HepG2 (cell line): ENCODE measurements around the gene IGFL1. TPM values are rescaled to one million over a fixed set of nuclear protein-coding genes. Genes with fewer than 3 reads are reported as not detected.
A peak's percentile ranks its signal among the peaks of the same experiment; 100 is the strongest.

Experiments
- ATAC-seq: fragments of 200-7000 bp; cut with Tn5 transposase; 3 replicates; pipeline ENCODE4 v1.9.1; 2020; ENCODE audit warnings: mild to moderate bottlenecking, moderate library complexity
- BruUV-seq: library from RNA; stranded (reverse); fragments of 400-500 nt; replicated peaks from 2 replicates; lab custom pipeline; 2021; lab: Mats Ljungman, UMichigan
- CTCF ChIA-PET: fragments of 300-600 bp; formaldehyde crosslinking; extraction: SDS; loops from one replicate; lab custom pipeline; 2021; ENCODE audit warnings: low total read pairs, inconsistent platforms, low intra/inter-chr PET ratio; lab: Yijun Ruan, JAX
- POLR2A ChIA-PET: fragments of 350-600 bp; sonication (Branson Sonifier 250); formaldehyde crosslinking; loops from one replicate; lab custom pipeline; 2020; ENCODE audit warnings: antibody characterized with exemption, inconsistent platforms; lab: Yijun Ruan, JAX
- DNase-seq: peaks from one replicate; pipeline ENCODE4 v3.0.0-alpha.2; 2015; ENCODE audit warnings: low spot score
- FAIRE-seq: peaks from 3 replicates; lab custom pipeline; 2011; peaks lifted over from hg19 to GRCh38; lab: Jason Lieb, UNC
- H2AFZ ChIP-seq: one replicate; pipeline ENCODE4 v1.6.1; 2011; ENCODE audit warnings: low read length, inconsistent platforms
- H3K27ac ChIP-seq: fragments of 300-600 bp; 3 replicates; pipeline ENCODE4 v1.8.0; 2011; ENCODE audit warnings: mixed run types, mild to moderate bottlenecking, mixed read lengths, low read length, inconsistent platforms; ENCODE audit not compliant: insufficient read depth; ENCODE audit errors: extremely low read length
- H3K27me3 ChIP-seq, 2 experiments: fragments of 200-600 bp in 1 of 2; 2 replicates in 1 of 2; 3 replicates in 1 of 2; pipeline versions ENCODE4 v1.6.0 to v1.8.0; 2011; ENCODE audit warnings: low read length in 2 of 2, mild to moderate bottlenecking in 2 of 2, moderate library complexity in 2 of 2, inconsistent platforms in 1 of 2; ENCODE audit not compliant: insufficient read depth in 2 of 2, control insufficient read depth in 1 of 2
- H3K36me3 ChIP-seq, 2 experiments: fragments of 200-600 bp in 1 of 2; replicated peaks in 1 of 2; 2 replicates in 1 of 2; 3 replicates in 1 of 2; pipeline versions ENCODE4 v1.5.1 to v1.8.0; 2011; ENCODE audit warnings: low read length in 2 of 2, inconsistent platforms in 1 of 2; ENCODE audit not compliant: insufficient read depth in 2 of 2, control insufficient read depth in 1 of 2
- H3K4me1 ChIP-seq: 2 replicates; pipeline ENCODE4 v1.5.1; 2012; ENCODE audit warnings: low read length, inconsistent platforms; ENCODE audit not compliant: insufficient read depth
- H3K4me2 ChIP-seq: 2 replicates; pipeline ENCODE4 v1.6.0; 2011; ENCODE audit warnings: low read depth, low read length, inconsistent platforms
- H3K4me3 ChIP-seq, 3 experiments: fragments of 200-600 bp in 1 of 3; sonication (generic), shearing (Covaris generic) in 1 of 3; replicated peaks in 1 of 3; 2 replicates each; pipeline ENCODE4 v1.5.1; 2011 to 2016; ENCODE audit warnings: low read length in 3 of 3, inconsistent platforms in 2 of 3, low read depth in 2 of 3, mild to moderate bottlenecking in 2 of 3, control low read depth in 1 of 3, mixed read lengths in 1 of 3; ENCODE audit not compliant: insufficient read depth in 1 of 3
- H3K79me2 ChIP-seq: one replicate; pipeline ENCODE4 v1.6.1; 2011; ENCODE audit warnings: low read length, inconsistent platforms; ENCODE audit not compliant: insufficient read depth
- H3K9ac ChIP-seq: 2 replicates; pipeline ENCODE4 v1.6.0; 2011; ENCODE audit warnings: mild to moderate bottlenecking, low read depth, low read length, inconsistent platforms; ENCODE audit not compliant: insufficient read depth
- H3K9me3 ChIP-seq: 2 replicates; pipeline ENCODE4 v1.5.1; 2012; ENCODE audit warnings: mild to moderate bottlenecking, low read length
- H4K20me1 ChIP-seq: 2 replicates; pipeline ENCODE4 v1.6.0; 2011; ENCODE audit warnings: inconsistent platforms, mild to moderate bottlenecking, low read length, moderate library complexity; ENCODE audit not compliant: insufficient read depth
- HOXA9 ChIP-seq: sonication (generic); formaldehyde crosslinking; IDR thresholded peaks from 2 replicates; pipeline ENCODE4 v1.8.1; 2022; ENCODE audit warnings: missing genetic modification reagents, mild to moderate bottlenecking, moderate library complexity, borderline replicate concordance
- MAFK ChIP-seq, 2 experiments: IDR thresholded peaks in 1 of 2; conservative IDR thresholded peaks in 1 of 2; 2 replicates each; pipeline ENCODE4 v1.6.1; 2011; ENCODE audit warnings: improper control_type of control experiment in 2 of 2, low read length in 2 of 2
- MXD4 ChIP-seq: IDR thresholded peaks from 2 replicates; pipeline ENCODE4 v1.6.1; 2016; ENCODE audit warnings: mild to moderate bottlenecking, missing biosample characterization, missing genetic modification reagents
- WGBS: methylation state at CpG from one replicate; pipeline ENCODE4 v1.1.6; 2017; ENCODE audit warnings: low lambda C conversion rate; 5-methylcytosine and 5-hydroxymethylcytosine counted together
- in situ Hi-C: cut with HindIII; loops from 2 replicates; pipeline ENCODE4 v1.10.0; 2017; ENCODE audit warnings: low pct_unique_long_range_greater_than_20kb; ENCODE audit not compliant: extremely low pct_ligation_motif_present
- intact Hi-C: fragments of 100-400 bp; cut with micrococcal nuclease; formaldehyde crosslinking; loops from one replicate; pipeline ENCODE4 v1.10.0; 2022; ENCODE audit not compliant: unreplicated experiment
- polyA plus RNA-seq, 8 experiments: library from polyadenylated mRNA; depleted of rRNA in 3 of 8; stranded (reverse) in 7 of 8; unstranded in 1 of 8; fragments of >200 nt; fragmentation: Illumina TruSeq in 4 of 8; extraction: Trizol in 4 of 8; gene quantifications; 2 replicates each; pipeline versions ENCODE4 v1.2.1 to v1.2.3, GENCODE V29; 2011 to 2016; ENCODE audit warnings: low read depth in 4 of 8, missing spikeins in 1 of 8, mixed read lengths in 1 of 8; ENCODE audit not compliant: insufficient read depth in 1 of 8
- total RNA-seq, 5 experiments: library from RNA; depleted of rRNA; stranded (reverse); fragments of >200 nt; fragmentation: Illumina TruSeq; extraction: Trizol; gene quantifications; 2 replicates each; pipeline ENCODE4 v1.2.3, GENCODE V29; 2016; ENCODE audit warnings: low read depth in 1 of 5
- TF ChIP-seq, protein P1 (sequence below): fragments of 450-650 bp; IDR thresholded peaks from 2 replicates; pipeline ENCODE4 v1.6.1; 2016

IGFL1 gene
- total and polyA plus RNA-seq, 2 of the 13 experiments (the other 11 are each of a cell fraction or from before 2014, with no cell fraction given) = not detected

DNA sequence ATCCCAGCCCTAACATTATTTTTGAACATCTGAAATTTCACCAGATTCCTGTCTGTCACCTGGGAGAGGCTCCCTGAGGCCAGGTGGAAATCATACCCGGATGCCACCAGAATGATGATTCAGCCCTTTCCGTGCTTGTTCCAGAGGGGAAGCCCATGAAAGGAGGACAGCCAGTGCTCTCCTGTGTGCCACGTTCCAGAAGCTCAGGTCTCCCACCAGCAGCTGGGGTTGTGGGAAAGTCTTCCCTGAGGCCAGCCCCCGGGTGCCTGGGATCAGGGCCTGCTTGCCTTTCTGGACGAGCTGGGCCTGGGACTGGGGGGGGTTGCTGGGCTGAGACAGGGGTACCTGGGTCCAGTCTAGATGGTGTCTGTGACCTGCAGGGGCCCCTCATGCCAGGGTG, 25.5 kb upstream of the IGFL1 start:
- TF ChIP-seq MAFK (conservative IDR thresholded peaks at IDR 0.05 in 1 of 2, IDR thresholded peaks at IDR 0.05 in 1 of 2; ENCODE audit: low read length in 2 of 2) (peak; percentile 20 to 30; a peak in 3 of 4 replicates), MXD4 (CRISPR knock-in tag) (no peak)
- no peaks in the 10 kb centered on the region for H3K9me3 ChIP-seq
- DNase-seq (no peak), FAIRE-seq (no peak), ATAC-seq (no peak)
- no peak overlapping the region for H3K4me3 ChIP-seq
- intact Hi-C loops = no loop called here
- ChIA-PET CTCF (no interaction called here), POLR2A (no interaction called here)
- H4K20me1 ChIP-seq = no peaks in the 10 kb centered on the region
- no peaks in the 10 kb centered on the region for H3K36me3 ChIP-seq
- peaks cover 0 to 13% of the 10 kb centered on the region in 2 experiments; a peak in 2 of 5 replicates for H3K27me3 ChIP-seq
- no peak overlapping the region for H3K27ac ChIP-seq
- WGBS = 51% methylated on average over 4 of the region's 5 CpGs
- no peak overlapping the region for H3K9ac ChIP-seq
- BruUV-seq = no TSS peak
- no peak overlapping the region for H2AFZ ChIP-seq
- no peaks in the 10 kb centered on the region for H3K4me1 ChIP-seq
- in situ Hi-C loops = no loop called here
- no peak overlapping the region for H3K4me2 ChIP-seq
- no peaks in the 10 kb centered on the region for H3K79me2 ChIP-seq

DNA sequence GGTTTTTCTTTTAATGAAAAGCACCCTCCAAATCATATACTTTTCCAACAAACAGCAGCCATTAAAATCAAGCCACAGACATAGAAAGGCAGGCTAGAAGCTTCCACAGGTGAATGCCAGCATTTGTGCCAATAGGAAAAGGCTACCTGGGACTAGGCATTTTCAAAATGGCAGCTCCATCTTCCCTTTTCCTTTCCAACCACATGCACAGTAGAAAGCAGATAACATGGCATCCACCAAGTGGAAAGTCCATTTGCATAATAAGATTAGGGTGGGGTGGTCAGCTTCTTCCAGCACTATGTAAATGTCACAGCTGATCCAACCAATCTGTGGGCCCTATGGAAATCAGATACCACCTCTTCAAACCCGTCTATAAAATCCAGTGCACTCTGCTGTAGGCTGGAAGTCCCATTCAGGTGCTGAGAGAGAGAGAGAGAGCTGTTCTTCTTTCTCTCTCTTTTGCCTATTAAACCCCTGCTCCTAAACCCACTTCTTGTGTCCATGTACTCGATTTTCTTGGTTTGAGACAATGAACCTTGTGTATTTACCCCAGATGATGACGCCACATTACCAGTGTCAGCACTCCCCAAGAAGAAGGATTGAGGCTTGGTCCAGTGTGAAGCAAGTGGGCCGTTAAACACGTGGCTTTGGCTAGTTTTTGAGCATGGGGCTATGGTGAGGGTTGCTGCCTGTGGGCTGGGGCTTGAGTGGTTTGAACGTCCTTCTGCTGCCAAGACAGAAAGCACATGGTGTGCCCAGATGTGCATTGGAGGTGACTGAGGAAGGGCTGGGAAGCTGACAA, 24.2 kb upstream of the IGFL1 start:
- CTCF ChIA-PET = no interaction called here
- no peak for TF ChIP-seq HOXA9 (CRISPR knock-in tag)
- TF ChIP-seq, protein P1, sequence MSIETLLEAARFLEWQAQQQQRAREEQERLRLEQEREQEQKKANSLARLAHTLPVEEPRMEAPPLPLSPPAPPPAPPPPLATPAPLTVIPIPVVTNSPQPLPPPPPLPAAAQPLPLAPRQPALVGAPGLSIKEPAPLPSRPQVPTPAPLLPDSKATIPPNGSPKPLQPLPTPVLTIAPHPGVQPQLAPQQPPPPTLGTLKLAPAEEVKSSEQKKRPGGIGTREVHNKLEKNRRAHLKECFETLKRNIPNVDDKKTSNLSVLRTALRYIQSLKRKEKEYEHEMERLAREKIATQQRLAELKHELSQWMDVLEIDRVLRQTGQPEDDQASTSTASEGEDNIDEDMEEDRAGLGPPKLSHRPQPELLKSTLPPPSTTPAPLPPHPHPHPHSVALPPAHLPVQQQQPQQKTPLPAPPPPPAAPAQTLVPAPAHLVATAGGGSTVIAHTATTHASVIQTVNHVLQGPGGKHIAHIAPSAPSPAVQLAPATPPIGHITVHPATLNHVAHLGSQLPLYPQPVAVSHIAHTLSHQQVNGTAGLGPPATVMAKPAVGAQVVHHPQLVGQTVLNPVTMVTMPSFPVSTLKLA = peak; percentile 45; the same call in 1 of the 2 replicates
- TF ChIP-seq, all 625 proteins: peak for 1
- Histone ChIP-seq H3K9ac (no peak overlapping the region), H3K36me3 (no peaks in the 10 kb centered on the region), H3K27ac (no peak overlapping the region), H3K27me3 (peaks cover 0 to 13% of the 10 kb centered on the region in 2 experiments; a peak in 3 of 5 replicates), H3K4me1 (no peaks in the 10 kb centered on the region), H3K9me3 (no peaks in the 10 kb centered on the region), H2AFZ (no peak overlapping the region), H3K4me2 (no peak overlapping the region), H3K4me3 (no peak overlapping the region), H4K20me1 (no peaks in the 10 kb centered on the region), H3K79me2 (no peaks in the 10 kb centered on the region)
- in situ Hi-C loops = no loop called here
- 23% methylated on average over 6 of the region's 6 CpGs for WGBS
- FAIRE-seq (no peak), ATAC-seq (no peak), DNase-seq (no peak)
- intact Hi-C loops = no loop called here
- POLR2A ChIA-PET = no interaction called here
- no TSS peak for BruUV-seq
